RWPE2 (cell line): ENCODE measurements around the gene NTF4.

Source experiments
- ATAC-seq: fragments of 200-7000 bp; cut with Tn5 transposase; 3 replicates; pipeline ENCODE4 v1.9.1; 2021; ENCODE audit warnings: low read depth
- DNase-seq: peaks from one replicate; pipeline ENCODE4 v3.0.0-alpha.2; 2020; ENCODE audit warnings: low spot score
- H3K27ac ChIP-seq: fragments of 450-650 bp; 2 replicates; pipeline ENCODE4 v1.5.1; 2017; ENCODE audit warnings: mild to moderate bottlenecking; ENCODE audit not compliant: poor library complexity, severe bottlenecking
- H3K27me3 ChIP-seq: fragments of 250-450 bp; sonication (Bioruptor Pico); 2 replicates; pipeline ENCODE4 v1.5.1; 2021; ENCODE audit warnings: mild to moderate bottlenecking, moderate library complexity; ENCODE audit not compliant: insufficient read depth, poor library complexity, severe bottlenecking
- H3K36me3 ChIP-seq: fragments of 250-450 bp; sonication (Bioruptor Pico); 2 replicates; pipeline ENCODE4 v1.5.1; 2020; ENCODE audit warnings: low read depth, mild to moderate bottlenecking, moderate library complexity
- H3K4me1 ChIP-seq: fragments of 250-450 bp; sonication (Bioruptor Pico); 2 replicates; pipeline ENCODE4 v1.5.1; 2021; ENCODE audit warnings: mild to moderate bottlenecking, moderate library complexity; ENCODE audit not compliant: insufficient read depth, poor library complexity, severe bottlenecking
- H3K4me3 ChIP-seq: fragments of 250-450 bp; sonication (Bioruptor Pico); 2 replicates; pipeline ENCODE4 v1.5.1; 2021; ENCODE audit warnings: mild to moderate bottlenecking, moderate library complexity; ENCODE audit not compliant: severe bottlenecking
- H3K9me3 ChIP-seq: fragments of 250-450 bp; sonication (Bioruptor Pico); 2 replicates; pipeline ENCODE4 v1.5.1; 2021; ENCODE audit warnings: mild to moderate bottlenecking, moderate library complexity; ENCODE audit not compliant: severe bottlenecking
- CTCF ChIP-seq: fragments of 450-650 bp; IDR thresholded peaks from one replicate; pipeline ENCODE4 v1.5.1; 2017; ENCODE audit warnings: mild to moderate bottlenecking, moderate library complexity; ENCODE audit not compliant: poor library complexity, severe bottlenecking

The NTF4 gene

DNA sequence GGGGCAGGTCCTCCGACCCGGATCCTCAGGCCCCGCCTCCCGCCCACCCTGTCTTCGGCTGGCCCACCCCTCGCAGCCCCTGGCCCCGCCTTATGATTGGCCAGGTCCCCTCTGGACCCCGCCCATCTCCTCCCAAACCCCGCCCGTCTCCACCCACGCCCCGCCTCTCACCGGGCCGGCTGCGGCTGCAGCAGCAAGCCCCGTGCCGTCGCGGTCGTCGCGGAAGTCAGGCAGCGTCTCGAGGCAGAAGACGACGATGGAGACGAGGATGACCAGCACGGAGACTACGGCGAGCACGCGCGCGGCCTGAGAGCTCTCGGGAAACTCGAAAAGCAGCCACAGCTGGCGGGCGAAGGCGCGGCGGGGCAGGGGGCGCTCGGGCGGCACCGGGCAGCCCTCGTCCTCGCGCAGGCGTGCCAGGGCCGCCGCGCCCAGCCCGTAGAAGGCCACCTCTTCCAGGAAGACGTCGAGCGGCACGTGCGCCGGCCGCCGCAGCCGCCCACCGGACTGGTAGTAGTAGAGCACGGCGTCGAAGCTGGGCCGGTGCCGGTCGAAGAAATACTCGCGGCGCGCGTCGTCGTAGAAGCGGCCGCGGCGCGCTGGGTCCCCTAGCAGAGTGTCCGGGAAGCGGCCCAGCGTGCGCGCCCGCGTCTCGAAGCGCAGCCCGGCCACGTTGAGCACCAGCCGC lies 7.4 kb upstream of the NTF4 start:
- Histone ChIP-seq H3K27ac (no peak overlapping the region), H3K9me3 (no peaks in the 10 kb centered on the region), H3K4me3 (peak overlapping the region; percentile 14), H3K27me3 (peaks cover 34% of the 10 kb centered on the region), H3K36me3 (no peaks in the 10 kb centered on the region), H3K4me1 (peaks cover 3% of the 10 kb centered on the region)
- TF ChIP-seq CTCF: no peak
- no peak for DNase-seq
- ATAC-seq: 0 out of 3 replicates have a peak, but pooled peaks have one; percentile 9

DNA sequence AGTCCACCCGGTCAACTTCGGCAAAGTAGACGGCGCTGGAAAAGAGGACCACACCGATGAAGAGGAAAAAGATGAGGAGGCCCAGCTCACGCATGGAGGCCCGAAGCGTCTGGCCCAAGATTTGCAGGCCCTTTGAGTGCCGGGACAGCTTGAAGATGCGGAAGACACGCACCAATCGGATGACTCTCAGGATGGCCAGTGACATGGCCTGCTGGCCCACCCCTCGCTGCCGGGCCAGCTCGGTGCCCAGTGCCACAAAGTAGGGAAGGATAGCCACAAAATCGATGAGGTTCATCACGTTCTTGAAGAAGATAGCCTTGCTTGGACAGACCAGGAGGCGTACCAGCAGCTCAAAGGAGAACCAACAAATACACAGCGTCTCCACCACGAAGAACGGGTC lies 5.8 kb upstream of the NTF4 start:
- no peak for TF ChIP-seq CTCF
- ATAC-seq (no peak), DNase-seq (no peak)
- H3K27me3 ChIP-seq: peaks cover 34% of the 10 kb centered on the region
- no peaks in the 10 kb centered on the region for H3K36me3 ChIP-seq
- no peak overlapping the region for H3K4me3 ChIP-seq
- H3K4me1 ChIP-seq: peaks cover 3% of the 10 kb centered on the region
- no peak overlapping the region for H3K27ac ChIP-seq
- H3K9me3 ChIP-seq: no peaks in the 10 kb centered on the region

DNA sequence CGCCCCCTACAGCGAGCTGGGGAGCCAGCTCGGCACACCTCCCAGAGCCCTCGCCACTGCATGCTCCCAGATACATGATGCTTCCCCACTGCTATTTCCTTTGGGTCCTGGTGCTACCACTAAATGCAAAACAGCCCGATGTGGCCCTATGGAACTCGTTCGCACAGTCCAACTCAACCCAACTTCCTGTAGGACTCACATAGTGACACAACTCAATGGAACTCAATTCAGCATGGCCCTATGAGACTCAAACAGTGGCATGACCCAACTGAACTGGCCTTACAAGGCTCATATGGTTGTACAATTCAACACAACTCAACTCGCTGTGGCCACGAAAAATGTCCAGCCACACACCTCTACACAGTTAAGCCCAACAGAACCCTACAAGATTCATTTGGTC lies 4.4 kb upstream of the NTF4 start:
- Histone ChIP-seq H3K27ac (no peak overlapping the region), H3K4me3 (no peak overlapping the region), H3K36me3 (no peaks in the 10 kb centered on the region), H3K27me3 (peaks cover 27% of the 10 kb centered on the region), H3K9me3 (no peaks in the 10 kb centered on the region), H3K4me1 (no peaks in the 10 kb centered on the region)
- no peak for TF ChIP-seq CTCF
- no peak for ATAC-seq
- DNase-seq: no peak

DNA sequence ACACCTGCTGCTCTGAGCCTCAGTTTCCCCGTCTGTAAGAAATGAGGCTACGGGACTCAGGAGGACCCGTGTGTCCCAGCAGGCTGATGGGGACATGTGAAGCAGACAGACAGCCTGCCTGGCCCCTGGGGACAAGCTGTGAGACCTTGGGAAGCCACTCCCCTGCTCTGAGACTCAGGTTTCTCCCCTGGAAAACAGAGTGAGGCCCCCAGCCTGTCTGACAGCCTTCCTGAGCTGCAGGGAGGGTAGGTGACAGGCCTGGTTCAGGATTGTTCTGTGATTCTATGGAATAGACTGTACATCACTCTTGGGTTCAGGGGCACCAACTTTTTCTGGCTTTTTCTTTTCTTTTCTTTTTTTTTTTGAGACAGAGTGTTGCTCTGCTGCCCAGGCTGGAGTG lies 2.9 kb upstream of the NTF4 start:
- Histone ChIP-seq H3K36me3 (no peaks in the 10 kb centered on the region), H3K27me3 (peaks cover 14% of the 10 kb centered on the region), H3K4me3 (no peak overlapping the region), H3K9me3 (no peaks in the 10 kb centered on the region), H3K4me1 (peaks cover 7% of the 10 kb centered on the region), H3K27ac (no peak overlapping the region)
- ATAC-seq (no peak), DNase-seq (no peak)
- no peak for TF ChIP-seq CTCF

DNA sequence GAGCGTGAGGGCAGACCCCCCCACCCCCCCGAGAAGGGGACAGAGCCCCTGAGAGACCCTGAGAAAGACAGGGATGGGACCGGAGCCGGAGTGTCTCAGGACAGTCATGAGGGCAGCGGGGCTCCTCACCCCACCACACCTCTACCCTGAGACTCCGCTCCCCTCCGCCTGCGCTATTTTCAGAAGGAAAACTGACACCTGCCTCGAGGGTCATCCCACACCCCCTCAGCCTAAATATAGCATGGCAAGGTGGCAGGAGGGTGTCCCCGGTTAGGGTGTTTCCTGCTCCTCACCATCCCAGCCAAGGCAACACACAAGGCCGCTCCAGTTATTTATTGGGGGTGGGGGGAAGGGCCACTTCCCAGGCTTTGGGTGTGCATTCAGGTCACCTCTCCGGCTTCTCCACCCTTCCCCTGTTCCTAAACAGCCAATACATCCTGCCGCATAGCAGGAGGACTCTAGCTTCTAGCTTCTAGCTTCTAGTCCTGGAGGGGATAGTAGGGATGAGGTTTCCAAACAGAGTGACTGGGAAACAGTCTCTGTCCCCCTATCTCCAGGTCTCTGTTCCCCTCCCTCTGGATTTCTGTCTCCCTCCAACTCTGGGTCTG lies 1.4 kb upstream of the NTF4 start:
- TF ChIP-seq CTCF: no peak
- H3K27ac ChIP-seq: no peak overlapping the region
- H3K9me3 ChIP-seq: no peaks in the 10 kb centered on the region
- no peak for DNase-seq
- no peaks in the 10 kb centered on the region for H3K36me3 ChIP-seq
- peaks cover 7% of the 10 kb centered on the region for H3K4me1 ChIP-seq
- no peak for ATAC-seq
- H3K4me3 ChIP-seq: no peak overlapping the region
- peaks cover 2% of the 10 kb centered on the region for H3K27me3 ChIP-seq
